ENCODE measurements around the gene DAGLA.

DNA sequence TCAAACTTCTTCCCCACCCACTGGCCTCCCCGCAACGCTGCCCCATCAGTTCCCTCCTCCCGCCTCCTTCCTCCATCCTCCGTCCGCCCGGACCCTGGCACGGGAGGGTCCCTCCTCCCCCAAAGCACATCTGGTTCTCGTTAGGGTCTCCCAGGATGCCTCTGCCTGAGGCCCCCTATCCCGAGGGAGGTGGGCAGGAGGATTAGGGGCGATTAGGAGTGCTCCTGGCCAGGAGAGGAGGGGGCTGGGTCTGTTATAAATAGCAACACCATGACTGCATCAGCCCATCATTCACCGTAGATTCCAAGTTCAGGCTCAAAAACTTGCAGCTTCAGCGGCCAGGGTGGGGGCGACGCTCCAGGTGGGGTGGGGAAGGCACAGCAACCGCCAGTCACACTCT, 82.6 kb downstream of the DAGLA start:
- no peak for TF ChIP-seq EZH2 (IDR thresholded peaks at IDR 0.05; ENCODE audit: borderline replicate concordance, low read depth, low read length, poor library complexity, severe bottlenecking)
- TF ChIP-seq CTCF (conservative IDR thresholded peaks at IDR 0.05; ENCODE audit: low read depth, low read length), result no peak
